ENCODE results near the gene CSNK2A1. TPM values are rescaled to one million over a fixed set of nuclear protein-coding genes. Genes with fewer than 3 reads are reported as not detected.
"Not testable (repeated sequence)": the region's sequence is repeated elsewhere in the genome, so short reads cannot be mapped to it uniquely, and the experiment has no call there.

The CSNK2A1 gene
- polyA plus RNA-seq, 1 donor: 120 TPM

DNA sequence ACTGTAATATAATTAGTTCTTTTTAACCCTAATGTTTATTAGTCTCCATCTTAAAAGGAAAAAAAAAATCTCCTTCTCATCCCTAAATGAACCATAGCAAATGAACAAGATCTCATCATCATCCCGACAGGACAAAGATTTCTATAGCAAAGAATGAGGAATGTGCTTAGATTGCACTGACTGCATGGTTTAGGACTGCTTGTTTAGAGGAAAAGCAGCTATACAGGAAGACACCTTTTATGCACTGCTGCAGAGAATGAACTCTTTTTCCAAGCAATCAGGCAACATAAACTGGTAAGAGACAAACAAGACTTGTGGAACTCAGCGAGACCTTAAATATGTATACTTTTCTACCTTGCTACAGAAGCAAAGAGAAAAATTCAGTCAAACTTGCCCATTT, 26.8 kb downstream of the CSNK2A1 start:
- peaks cover 7% of the 10 kb centered on the region for H3K9me3 ChIP-seq (ENCODE audit: control insufficient read depth, low read depth, low read length)
- WGBS (ENCODE audit: insufficient coverage, low lambda C conversion rate): 70% methylated on average over 2 of the region's 2 CpGs
- peaks cover 8% of the 10 kb centered on the region for H3K36me3 ChIP-seq (ENCODE audit: control insufficient read depth, insufficient read depth, low read length)
- H3K27ac ChIP-seq (ENCODE audit: low read length): no peak overlapping the region
- DNase-seq: no peak
- no peaks in the 10 kb centered on the region for H3K4me1 ChIP-seq (ENCODE audit: control insufficient read depth, insufficient read depth, low read length)
- H3K27me3 ChIP-seq (ENCODE audit: control insufficient read depth, insufficient read depth, low read length): no peaks in the 10 kb centered on the region
- no peak overlapping the region for H3K4me3 ChIP-seq (ENCODE audit: low read length)

DNA sequence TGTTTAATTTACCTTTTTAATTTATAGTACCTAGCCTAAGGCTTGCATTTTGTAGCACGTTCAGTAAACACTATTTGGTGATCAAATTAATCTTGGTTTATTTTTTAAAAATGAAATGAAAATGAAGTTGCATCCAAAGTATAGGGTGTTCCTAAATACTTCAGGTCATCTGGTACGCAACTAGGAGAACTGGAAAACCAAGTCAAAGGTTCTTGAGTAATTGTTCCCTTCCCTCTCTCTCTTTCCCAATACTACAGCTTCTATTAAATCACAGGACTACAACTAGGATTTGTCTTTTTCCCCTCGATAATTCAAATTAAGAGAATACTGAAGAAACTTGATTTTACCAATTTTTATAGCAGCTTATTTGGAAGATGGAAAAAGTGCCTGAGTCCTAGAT, 27.9 kb downstream of the CSNK2A1 start:
- Histone ChIP-seq H3K9me3 (ENCODE audit: control insufficient read depth, low read depth, low read length) (peaks cover 7% of the 10 kb centered on the region), H3K4me1 (ENCODE audit: control insufficient read depth, insufficient read depth, low read length) (no peaks in the 10 kb centered on the region), H3K36me3 (ENCODE audit: control insufficient read depth, insufficient read depth, low read length) (peaks cover 4% of the 10 kb centered on the region), H3K27me3 (ENCODE audit: control insufficient read depth, insufficient read depth, low read length) (no peaks in the 10 kb centered on the region), H3K27ac (ENCODE audit: low read length) (no peak overlapping the region), H3K4me3 (ENCODE audit: low read length) (no peak overlapping the region)
- WGBS (ENCODE audit: insufficient coverage, low lambda C conversion rate): 50% methylated on average over 2 of the region's 3 CpGs
- DNase-seq: no peak

DNA sequence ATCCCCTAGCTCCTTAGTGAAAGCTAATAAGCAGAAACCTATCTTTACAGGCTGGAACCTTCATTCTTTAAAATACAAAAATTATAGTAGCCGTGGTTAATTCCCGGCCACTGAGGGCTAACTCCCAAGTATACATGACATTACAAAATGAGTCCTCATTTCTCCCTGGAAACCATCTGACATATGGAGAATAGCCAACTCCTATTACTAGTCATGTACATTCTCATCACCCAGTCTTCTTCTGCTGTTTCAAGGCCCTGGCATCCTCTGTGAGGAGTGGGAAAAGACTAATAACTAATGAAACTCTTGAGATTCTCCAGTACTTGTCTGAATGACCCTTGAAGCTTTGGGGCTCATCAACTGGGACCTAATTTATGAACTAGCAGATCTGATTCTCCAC, 30.2 kb downstream of the CSNK2A1 start:
- H3K27me3 ChIP-seq (ENCODE audit: control insufficient read depth, insufficient read depth, low read length): no peaks in the 10 kb centered on the region
- no peaks in the 10 kb centered on the region for H3K4me1 ChIP-seq (ENCODE audit: control insufficient read depth, insufficient read depth, low read length)
- peaks cover 3% of the 10 kb centered on the region for H3K36me3 ChIP-seq (ENCODE audit: control insufficient read depth, insufficient read depth, low read length)
- H3K27ac ChIP-seq (ENCODE audit: low read length): no peak overlapping the region
- no peaks in the 10 kb centered on the region for H3K9me3 ChIP-seq (ENCODE audit: control insufficient read depth, low read depth, low read length)
- H3K4me3 ChIP-seq (ENCODE audit: low read length): no peak overlapping the region
- no peak for DNase-seq
- 67% methylated on average over 2 of the region's 2 CpGs for WGBS (ENCODE audit: insufficient coverage, low lambda C conversion rate)

DNA sequence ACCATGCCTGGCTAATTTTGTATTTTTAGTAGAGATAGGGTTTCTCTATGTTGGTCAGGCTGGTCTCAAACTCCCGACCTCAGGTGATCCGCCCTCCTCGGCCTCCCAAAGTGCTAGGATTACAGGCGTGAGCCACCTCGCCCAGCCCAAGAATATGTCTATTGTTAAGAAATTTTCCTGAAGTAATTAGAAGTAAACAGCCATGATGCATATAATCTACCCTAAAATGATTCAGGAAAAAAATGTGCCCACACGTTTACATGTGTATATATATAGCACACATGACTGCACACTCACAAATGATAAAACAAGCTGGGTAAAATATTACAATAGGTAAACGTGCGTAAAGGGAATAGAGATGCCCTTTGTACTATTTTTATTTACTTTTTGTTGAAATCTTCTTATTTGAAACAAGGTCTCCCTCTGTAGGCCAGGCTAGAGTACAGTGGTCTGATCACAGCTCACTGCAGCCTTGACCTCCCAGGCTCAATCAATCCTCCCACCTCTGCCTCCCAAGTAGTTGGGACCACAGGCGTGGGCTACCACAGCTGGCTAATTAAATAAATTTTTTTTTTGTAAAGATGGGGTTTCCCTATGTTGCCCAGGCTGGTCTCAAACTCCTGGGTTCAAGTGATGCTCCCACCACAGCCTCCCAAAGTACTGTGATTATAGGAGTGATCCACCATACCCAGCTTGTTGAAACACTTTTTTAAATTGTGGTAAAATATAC, 33.1 kb downstream of the CSNK2A1 start:
- not testable (repeated sequence) for H3K27ac ChIP-seq (ENCODE audit: low read length); H3K4me3 ChIP-seq (ENCODE audit: low read length)
- no CpG with 5 or more reads among the region's 9 CpGs for WGBS (ENCODE audit: insufficient coverage, low lambda C conversion rate)

DNA sequence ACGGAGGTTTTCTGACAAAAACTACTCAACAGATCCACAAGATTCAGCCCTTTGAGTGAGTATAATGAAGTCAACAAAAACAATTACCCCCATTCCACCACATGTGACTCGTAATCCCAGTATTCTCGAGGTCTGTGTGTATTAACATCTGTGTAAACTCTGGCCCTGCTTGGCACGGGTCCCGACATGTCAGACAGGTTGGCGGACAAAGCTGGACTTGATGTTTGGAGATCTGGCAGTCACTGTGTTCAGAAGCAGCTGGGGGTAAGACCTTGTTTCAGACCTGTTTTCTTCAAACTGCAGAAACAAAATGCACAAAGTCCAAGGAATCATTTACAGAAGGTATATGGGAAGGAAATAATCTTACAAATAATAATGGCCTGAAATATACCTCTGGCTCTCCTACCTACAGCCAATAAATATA, 35.2 kb downstream of the CSNK2A1 start:
- H3K4me3 ChIP-seq (ENCODE audit: low read length); H3K27ac ChIP-seq (ENCODE audit: low read length); H3K4me1 ChIP-seq (ENCODE audit: control insufficient read depth, insufficient read depth, low read length); DNase-seq; H3K9me3 ChIP-seq (ENCODE audit: control insufficient read depth, low read depth, low read length); H3K27me3 ChIP-seq (ENCODE audit: control insufficient read depth, insufficient read depth, low read length): not testable (repeated sequence)
- WGBS (ENCODE audit: insufficient coverage, low lambda C conversion rate): no CpG with 5 or more reads among the region's 6 CpGs
- peaks cover 32% of the 10 kb centered on the region for H3K36me3 ChIP-seq (ENCODE audit: control insufficient read depth, insufficient read depth, low read length)

More for the DNA sequence above, 33.1 kb downstream of the CSNK2A1 start:
- H3K9me3 ChIP-seq (ENCODE audit: control insufficient read depth, low read depth, low read length); H3K27me3 ChIP-seq (ENCODE audit: control insufficient read depth, insufficient read depth, low read length); H3K4me1 ChIP-seq (ENCODE audit: control insufficient read depth, insufficient read depth, low read length): not testable (repeated sequence)
- DNase-seq: peak in 1 of 2 donors; percentile 59
- H3K36me3 ChIP-seq (ENCODE audit: control insufficient read depth, insufficient read depth, low read length): peaks cover 23% of the 10 kb centered on the region

DNA sequence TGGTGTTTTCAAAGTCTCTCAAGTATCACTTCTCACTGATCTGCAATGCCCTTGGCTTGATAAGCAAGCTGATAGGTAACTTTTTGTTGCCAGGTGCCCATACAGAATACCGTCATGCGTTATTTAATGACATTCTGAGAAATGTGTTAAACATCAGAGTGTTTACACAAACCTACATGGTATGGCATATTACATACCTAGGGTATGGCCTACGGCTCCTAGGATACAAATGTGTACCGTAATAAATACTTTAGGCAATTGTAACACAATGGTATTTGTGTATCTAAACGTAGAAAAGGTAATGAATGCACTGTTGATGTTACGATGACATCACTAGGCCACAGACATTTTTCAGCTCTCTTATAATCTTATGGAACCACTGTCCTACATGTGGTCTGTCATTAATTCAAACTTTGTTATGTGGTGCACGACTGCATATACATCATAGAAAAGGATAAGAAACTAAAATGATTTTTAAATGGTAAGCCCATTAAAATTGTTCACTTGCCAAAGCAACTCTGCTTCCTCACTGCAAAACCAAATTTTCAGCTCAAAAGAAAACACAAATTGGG, 35.7 kb downstream of the CSNK2A1 start:
- WGBS (ENCODE audit: insufficient coverage, low lambda C conversion rate): 100% methylated on average over 1 of the region's 7 CpGs

DNA sequence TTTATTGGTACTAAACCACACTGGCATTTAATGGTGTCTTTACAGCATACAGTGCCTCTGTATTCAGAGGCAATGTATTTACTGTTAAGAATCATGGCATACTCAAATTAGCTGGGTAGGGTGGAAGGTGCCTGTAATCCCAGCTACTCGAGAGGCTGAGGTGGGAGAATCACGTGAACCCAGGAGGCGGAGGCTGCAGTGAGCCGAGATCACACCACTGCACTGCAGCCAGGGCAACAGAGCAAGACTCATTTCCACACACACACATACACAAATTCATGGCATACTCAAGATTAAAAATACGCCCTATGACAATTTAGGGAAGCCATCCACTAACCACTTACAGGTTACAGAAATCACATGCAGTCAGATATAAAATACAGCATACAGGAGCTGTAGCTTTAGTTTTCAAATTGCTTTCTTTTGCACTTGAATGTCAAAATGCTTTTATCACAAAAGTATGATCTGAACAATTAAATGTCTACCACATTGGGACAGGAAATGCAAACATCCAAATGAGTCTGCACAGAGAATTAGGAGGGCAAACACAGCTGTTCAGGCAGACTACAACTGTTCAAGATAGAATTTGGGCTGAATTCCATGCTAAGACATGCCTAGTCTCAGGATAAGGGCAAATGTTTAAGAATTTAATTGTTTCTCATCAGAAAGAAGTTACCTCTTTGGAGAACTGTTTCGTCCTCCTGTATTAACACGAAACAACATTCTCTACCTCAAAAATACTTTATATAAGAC, 36.4 kb downstream of the CSNK2A1 start:
- Histone ChIP-seq H3K27ac (ENCODE audit: low read length) (no peak overlapping the region), H3K36me3 (ENCODE audit: control insufficient read depth, insufficient read depth, low read length) (peaks cover 41% of the 10 kb centered on the region), H3K4me3 (ENCODE audit: low read length) (no peak overlapping the region), H3K27me3 (ENCODE audit: control insufficient read depth, insufficient read depth, low read length) (no peaks in the 10 kb centered on the region), H3K9me3 (ENCODE audit: control insufficient read depth, low read depth, low read length) (no peaks in the 10 kb centered on the region), H3K4me1 (ENCODE audit: control insufficient read depth, insufficient read depth, low read length) (peaks cover 9% of the 10 kb centered on the region)
- no peak for DNase-seq
- WGBS (ENCODE audit: insufficient coverage, low lambda C conversion rate): 100% methylated on average over 2 of the region's 7 CpGs

More for the DNA sequence above, 35.7 kb downstream of the CSNK2A1 start:
- Histone ChIP-seq H3K9me3 (ENCODE audit: control insufficient read depth, low read depth, low read length) (no peaks in the 10 kb centered on the region), H3K27ac (ENCODE audit: low read length) (no peak overlapping the region), H3K4me3 (ENCODE audit: low read length) (no peak overlapping the region), H3K27me3 (ENCODE audit: control insufficient read depth, insufficient read depth, low read length) (no peaks in the 10 kb centered on the region), H3K4me1 (ENCODE audit: control insufficient read depth, insufficient read depth, low read length) (peaks cover 9% of the 10 kb centered on the region), H3K36me3 (ENCODE audit: control insufficient read depth, insufficient read depth, low read length) (peaks cover 37% of the 10 kb centered on the region)
- no peak for DNase-seq

DNA sequence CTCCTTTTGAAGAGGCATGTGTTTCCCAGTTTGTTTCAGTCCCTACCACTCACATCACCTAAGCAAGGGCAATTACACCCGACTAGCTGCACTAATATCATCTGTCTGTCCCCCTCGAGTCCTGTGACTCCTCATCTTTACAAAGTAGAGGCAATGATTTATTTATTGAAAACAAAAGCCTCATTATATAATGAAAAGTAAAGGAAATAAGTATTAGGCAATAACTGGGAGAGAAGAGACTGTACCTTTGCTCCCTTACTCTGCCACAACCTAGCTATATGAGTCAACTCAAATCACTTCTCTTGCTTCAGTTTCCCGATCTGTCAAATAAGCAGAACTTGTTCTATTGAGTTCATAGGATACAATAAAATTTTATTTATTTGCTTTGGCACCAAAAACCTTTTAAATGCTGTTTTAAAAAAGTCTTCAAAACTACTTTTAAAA, 38.9 kb downstream of the CSNK2A1 start:
- Histone ChIP-seq H3K27ac (ENCODE audit: low read length) (peak overlapping the region; percentile 58), H3K36me3 (ENCODE audit: control insufficient read depth, insufficient read depth, low read length) (peaks cover 52% of the 10 kb centered on the region), H3K4me3 (ENCODE audit: low read length) (no peak overlapping the region), H3K9me3 (ENCODE audit: control insufficient read depth, low read depth, low read length) (no peaks in the 10 kb centered on the region), H3K4me1 (ENCODE audit: control insufficient read depth, insufficient read depth, low read length) (peaks cover 9% of the 10 kb centered on the region), H3K27me3 (ENCODE audit: control insufficient read depth, insufficient read depth, low read length) (no peaks in the 10 kb centered on the region)
- peak; percentile 29 to 67 for DNase-seq
- WGBS (ENCODE audit: insufficient coverage, low lambda C conversion rate): no CpG with 5 or more reads among the region's 3 CpGs

DNA sequence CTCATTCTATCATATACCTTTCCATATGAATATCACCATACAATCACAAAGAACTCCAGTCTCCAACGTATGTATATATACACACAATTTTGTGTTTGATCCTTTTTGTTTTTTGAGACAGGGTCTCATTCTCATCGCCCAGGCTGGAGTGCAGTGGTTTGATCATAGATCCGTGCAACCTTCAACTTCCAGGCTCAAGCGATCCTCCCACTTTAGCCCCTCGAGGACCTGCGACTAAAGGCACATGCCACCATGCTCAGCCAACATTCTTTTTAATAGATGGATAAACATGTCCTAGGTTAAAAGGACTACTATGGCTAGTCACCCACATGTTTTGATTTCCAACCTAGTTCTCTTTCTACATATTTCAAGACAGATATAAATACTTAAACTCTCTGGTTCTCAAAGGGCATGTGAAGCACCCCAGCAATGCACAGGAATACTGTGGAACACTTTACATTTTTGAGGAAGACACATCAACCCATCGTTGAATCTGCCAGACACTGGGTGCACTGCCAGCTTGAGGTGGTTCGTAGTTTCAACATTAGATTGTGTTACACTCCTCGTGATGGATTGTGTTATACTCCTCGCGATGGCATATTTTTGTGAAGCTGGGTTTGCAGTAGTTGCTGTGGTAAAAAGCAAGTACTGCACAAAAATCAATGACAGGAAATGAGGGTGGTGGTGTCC, 40.4 kb downstream of the CSNK2A1 start:
- no peaks in the 10 kb centered on the region for H3K9me3 ChIP-seq (ENCODE audit: control insufficient read depth, low read depth, low read length)
- no peak for DNase-seq
- H3K4me3 ChIP-seq (ENCODE audit: low read length): no peak overlapping the region
- WGBS (ENCODE audit: insufficient coverage, low lambda C conversion rate): 100% methylated on average over 1 of the region's 11 CpGs
- H3K36me3 ChIP-seq (ENCODE audit: control insufficient read depth, insufficient read depth, low read length): peaks cover 62% of the 10 kb centered on the region
- H3K27me3 ChIP-seq (ENCODE audit: control insufficient read depth, insufficient read depth, low read length): no peaks in the 10 kb centered on the region
- H3K27ac ChIP-seq (ENCODE audit: low read length): no peak overlapping the region
- peaks cover 9% of the 10 kb centered on the region for H3K4me1 ChIP-seq (ENCODE audit: control insufficient read depth, insufficient read depth, low read length)

DNA sequence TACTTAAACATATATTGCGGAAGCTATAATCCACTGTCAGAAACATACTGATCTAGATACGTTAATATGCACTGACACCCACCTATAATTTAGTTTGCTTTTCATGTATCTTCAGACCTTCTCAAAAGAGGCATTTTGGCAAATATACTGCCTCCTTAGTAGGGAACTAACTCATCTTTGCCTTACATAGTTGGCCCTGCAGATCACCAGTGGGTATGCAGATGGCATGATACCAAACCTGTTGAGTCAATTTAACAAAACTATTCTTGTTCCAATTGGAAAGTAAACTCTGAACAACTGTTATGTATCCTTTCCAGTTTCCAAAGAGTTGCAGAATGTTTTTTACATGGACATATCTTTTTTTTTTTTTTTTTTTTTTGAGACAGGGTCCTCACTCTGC, 45.6 kb downstream of the CSNK2A1 start:
- H3K36me3 ChIP-seq (ENCODE audit: control insufficient read depth, insufficient read depth, low read length): peaks cover 71% of the 10 kb centered on the region
- no peaks in the 10 kb centered on the region for H3K4me1 ChIP-seq (ENCODE audit: control insufficient read depth, insufficient read depth, low read length)
- no peak overlapping the region for H3K27ac ChIP-seq (ENCODE audit: low read length)
- no peaks in the 10 kb centered on the region for H3K9me3 ChIP-seq (ENCODE audit: control insufficient read depth, low read depth, low read length)
- no peak for DNase-seq
- 100% methylated on average over 1 of the region's 2 CpGs for WGBS (ENCODE audit: insufficient coverage, low lambda C conversion rate)
- H3K4me3 ChIP-seq (ENCODE audit: low read length): no peak overlapping the region
- H3K27me3 ChIP-seq (ENCODE audit: control insufficient read depth, insufficient read depth, low read length): no peaks in the 10 kb centered on the region

Measured in large intestine (tissue), 3 donors.